DND-41 (cell line): ENCODE data around the gene PLOD2.

Experiments used
- EZH2 ChIP-seq: IDR thresholded peaks from 3 replicates; pipeline ENCODE4 v1.6.1; 2012; ENCODE audit warnings: borderline replicate concordance, low read depth, mild to moderate bottlenecking, moderate library complexity, low read length, inconsistent platforms; ENCODE audit not compliant: severe bottlenecking
- TF ChIP-seq, protein P1 (sequence below): IDR thresholded peaks from 2 replicates; pipeline ENCODE4 v1.5.1; 2012; ENCODE audit warnings: borderline replicate concordance, low read length, moderate library complexity, mild to moderate bottlenecking; ENCODE audit not compliant: poor library complexity, severe bottlenecking; ENCODE audit errors: extremely low read depth

DNA sequence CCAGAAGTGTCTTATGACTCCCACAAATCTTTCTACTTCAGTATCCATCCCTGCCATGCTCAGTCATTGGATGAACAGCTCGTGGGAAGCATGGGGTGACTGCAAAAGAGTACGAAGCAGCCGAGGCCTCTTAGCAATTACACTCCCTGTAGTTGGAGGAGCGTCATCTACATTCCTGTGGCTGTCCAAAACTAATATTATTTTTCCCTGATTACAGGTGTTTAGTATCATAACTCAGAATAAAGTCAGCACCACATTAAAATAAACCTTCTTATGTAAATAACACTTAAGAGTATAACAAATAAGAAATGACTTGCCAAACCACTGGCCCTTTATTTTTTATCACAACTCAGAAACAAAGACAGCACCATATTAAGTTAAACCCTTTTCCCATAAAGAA is 141.5 kb downstream of the PLOD2 start:
- TF ChIP-seq, protein P1, sequence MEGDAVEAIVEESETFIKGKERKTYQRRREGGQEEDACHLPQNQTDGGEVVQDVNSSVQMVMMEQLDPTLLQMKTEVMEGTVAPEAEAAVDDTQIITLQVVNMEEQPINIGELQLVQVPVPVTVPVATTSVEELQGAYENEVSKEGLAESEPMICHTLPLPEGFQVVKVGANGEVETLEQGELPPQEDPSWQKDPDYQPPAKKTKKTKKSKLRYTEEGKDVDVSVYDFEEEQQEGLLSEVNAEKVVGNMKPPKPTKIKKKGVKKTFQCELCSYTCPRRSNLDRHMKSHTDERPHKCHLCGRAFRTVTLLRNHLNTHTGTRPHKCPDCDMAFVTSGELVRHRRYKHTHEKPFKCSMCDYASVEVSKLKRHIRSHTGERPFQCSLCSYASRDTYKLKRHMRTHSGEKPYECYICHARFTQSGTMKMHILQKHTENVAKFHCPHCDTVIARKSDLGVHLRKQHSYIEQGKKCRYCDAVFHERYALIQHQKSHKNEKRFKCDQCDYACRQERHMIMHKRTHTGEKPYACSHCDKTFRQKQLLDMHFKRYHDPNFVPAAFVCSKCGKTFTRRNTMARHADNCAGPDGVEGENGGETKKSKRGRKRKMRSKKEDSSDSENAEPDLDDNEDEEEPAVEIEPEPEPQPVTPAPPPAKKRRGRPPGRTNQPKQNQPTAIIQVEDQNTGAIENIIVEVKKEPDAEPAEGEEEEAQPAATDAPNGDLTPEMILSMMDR, result no peak
- TF ChIP-seq EZH2, result no peak
